OCI-LY3 (cell line): Measurements from ENCODE around the gene XPNPEP2.

Experiments used
- EZH2phosphoT487 ChIP-seq: fragments of 200-600 bp; shearing (Covaris generic); IDR thresholded peaks from 2 replicates; pipeline ENCODE4 v1.6.1; 2018; ENCODE audit warnings: antibody characterized with exemption, mixed run types, low read depth
- TF ChIP-seq, protein P1 (sequence below): fragments of 200-600, 300-600 bp; sonication (generic); IDR thresholded peaks from 2 replicates; pipeline ENCODE4 v1.5.1; 2014; ENCODE audit warnings: antibody characterized with exemption, low read length, low read depth

DNA sequence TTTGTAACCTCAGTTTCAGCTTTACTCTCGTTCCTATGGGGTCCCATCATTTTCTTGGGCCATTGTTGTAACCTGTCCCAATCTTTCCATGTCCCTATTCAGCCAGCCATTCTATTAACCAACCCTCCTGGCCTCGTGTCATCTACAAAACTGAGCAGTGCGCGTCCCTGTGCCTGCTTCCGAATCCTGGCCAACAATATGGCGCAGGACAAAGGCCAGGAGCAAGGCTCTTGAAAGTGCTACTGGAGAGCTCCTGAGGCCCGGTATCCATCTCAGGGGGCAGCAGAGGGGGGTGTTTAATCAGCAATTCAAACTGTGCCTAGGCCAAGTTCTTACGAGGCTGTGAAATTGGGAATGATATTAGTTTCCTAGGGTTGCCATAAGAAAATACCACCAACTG is 42.8 kb upstream of the XPNPEP2 start:
- TF ChIP-seq, protein P1, sequence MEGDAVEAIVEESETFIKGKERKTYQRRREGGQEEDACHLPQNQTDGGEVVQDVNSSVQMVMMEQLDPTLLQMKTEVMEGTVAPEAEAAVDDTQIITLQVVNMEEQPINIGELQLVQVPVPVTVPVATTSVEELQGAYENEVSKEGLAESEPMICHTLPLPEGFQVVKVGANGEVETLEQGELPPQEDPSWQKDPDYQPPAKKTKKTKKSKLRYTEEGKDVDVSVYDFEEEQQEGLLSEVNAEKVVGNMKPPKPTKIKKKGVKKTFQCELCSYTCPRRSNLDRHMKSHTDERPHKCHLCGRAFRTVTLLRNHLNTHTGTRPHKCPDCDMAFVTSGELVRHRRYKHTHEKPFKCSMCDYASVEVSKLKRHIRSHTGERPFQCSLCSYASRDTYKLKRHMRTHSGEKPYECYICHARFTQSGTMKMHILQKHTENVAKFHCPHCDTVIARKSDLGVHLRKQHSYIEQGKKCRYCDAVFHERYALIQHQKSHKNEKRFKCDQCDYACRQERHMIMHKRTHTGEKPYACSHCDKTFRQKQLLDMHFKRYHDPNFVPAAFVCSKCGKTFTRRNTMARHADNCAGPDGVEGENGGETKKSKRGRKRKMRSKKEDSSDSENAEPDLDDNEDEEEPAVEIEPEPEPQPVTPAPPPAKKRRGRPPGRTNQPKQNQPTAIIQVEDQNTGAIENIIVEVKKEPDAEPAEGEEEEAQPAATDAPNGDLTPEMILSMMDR, result no peak
- no peak for TF ChIP-seq EZH2phosphoT487
